H1 (cell line): ENCODE data around the gene ZSCAN18. TPM values are rescaled to one million over a fixed set of nuclear protein-coding genes. Genes with fewer than 3 reads are reported as not detected.

Source experiments
- CTCF ChIA-PET: fragments of 300-600 bp; sonication (Branson Sonifier 250); formaldehyde crosslinking; loops from one replicate; lab custom pipeline; 2021; ENCODE audit not compliant: partially characterized antibody; lab: Charles Lee
- POLR2A ChIA-PET: fragments of 300-600 bp; sonication (Branson Sonifier 250); formaldehyde crosslinking; loops from one replicate; lab custom pipeline; 2021; ENCODE audit warnings: inconsistent platforms; ENCODE audit not compliant: partially characterized antibody; lab: Charles Lee
- DNase-seq, 2 experiments: peaks; one replicate each; pipeline versions ENCODE4 v3.0.0 to v3.0.0-alpha.2; 2010 to 2022; ENCODE audit warnings: low spot score in 2 of 2, low read depth in 1 of 2, mixed read lengths in 1 of 2
- FAIRE-seq: peaks from 2 replicates; lab custom pipeline; 2011; peaks lifted over from hg19 to GRCh38; lab: Jason Lieb, UNC
- H2AFZ ChIP-seq: 2 replicates; pipeline ENCODE4 v1.8.1; 2012; ENCODE audit warnings: low read length, inconsistent platforms
- H2AK5ac ChIP-seq: 2 replicates; pipeline ENCODE4 v1.6.1; 2013; ENCODE audit warnings: low read depth, low read length
- H2BK120ac ChIP-seq: replicated peaks from 2 replicates; pipeline ENCODE3; 2013; ENCODE audit warnings: low read depth, low read length, inconsistent platforms
- H2BK12ac ChIP-seq: 2 replicates; pipeline ENCODE4 v1.6.1; 2013; ENCODE audit warnings: low read depth, low read length
- H2BK15ac ChIP-seq: 2 replicates; pipeline ENCODE4 v1.6.1; 2013; ENCODE audit warnings: low read length
- H2BK20ac ChIP-seq: 2 replicates; pipeline ENCODE4 v1.6.1; 2013; ENCODE audit warnings: low read length
- H2BK5ac ChIP-seq: 2 replicates; pipeline ENCODE4 v1.6.1; 2013; ENCODE audit warnings: low read depth, low read length
- H3K14ac ChIP-seq: 2 replicates; pipeline ENCODE4 v1.6.1; 2013; ENCODE audit warnings: inconsistent platforms; ENCODE audit not compliant: insufficient read length
- H3K18ac ChIP-seq: 2 replicates; pipeline ENCODE4 v1.6.1; 2013; ENCODE audit warnings: low read length; ENCODE audit errors: extremely low read depth
- H3K23ac ChIP-seq: 2 replicates; pipeline ENCODE4 v1.6.1; 2013; ENCODE audit warnings: inconsistent platforms; ENCODE audit not compliant: insufficient read length
- H3K23me2 ChIP-seq: 2 replicates; pipeline ENCODE4 v1.6.1; 2013; ENCODE audit warnings: low read depth, low read length
- H3K27ac ChIP-seq: 2 replicates; pipeline ENCODE4 v1.6.1; 2011; ENCODE audit warnings: low read depth, low read length, inconsistent platforms
- H3K27me3 ChIP-seq, 4 experiments: replicated peaks in 1 of 4; 1 replicate in 1 of 4; 2 replicates in 3 of 4; pipeline versions ENCODE4 v1.6.1 to v1.8.1; 2011 to 2013; ENCODE audit warnings: low read length in 3 of 4, mild to moderate bottlenecking in 3 of 4, inconsistent platforms in 2 of 4, mixed read lengths in 2 of 4, moderate library complexity in 1 of 4; ENCODE audit not compliant: control insufficient read depth in 3 of 4, insufficient read depth in 3 of 4; ENCODE audit errors: extremely low read depth in 1 of 4
- H3K36me3 ChIP-seq, 4 experiments: 2 replicates each; pipeline versions ENCODE4 v1.6.1 to v1.8.1; 2011 to 2013; ENCODE audit warnings: mild to moderate bottlenecking in 4 of 4, low read length in 3 of 4, moderate library complexity in 2 of 4, control low read depth in 1 of 4, inconsistent platforms in 1 of 4; ENCODE audit not compliant: insufficient read depth in 4 of 4, control insufficient read depth in 2 of 4
- H3K4ac ChIP-seq: replicated peaks from 2 replicates; pipeline ENCODE3; 2013; ENCODE audit warnings: low read length, low read depth, mixed read lengths, inconsistent platforms; ENCODE audit not compliant: insufficient read length
- H3K4me1 ChIP-seq, 4 experiments: replicated peaks in 1 of 4; 1 replicate in 1 of 4; 2 replicates in 3 of 4; pipeline versions ENCODE4 v1.6.1 to v1.8.1; 2011 to 2013; ENCODE audit warnings: low read length in 3 of 4, inconsistent platforms in 2 of 4, mixed read lengths in 1 of 4; ENCODE audit not compliant: insufficient read depth in 4 of 4, control insufficient read depth in 3 of 4
- H3K4me2 ChIP-seq, 2 experiments: 2 replicates each; pipeline versions ENCODE4 v1.6.1 to v1.8.1; 2011 to 2013; ENCODE audit warnings: low read depth in 2 of 2, low read length in 2 of 2, control low read depth in 1 of 2, inconsistent platforms in 1 of 2, mild to moderate bottlenecking in 1 of 2; ENCODE audit not compliant: insufficient read depth in 1 of 2
- H3K4me3 ChIP-seq, 4 experiments: fragments of 200-600, 300-600 bp in 1 of 4; sonication (generic), shearing (Covaris generic), sonication (Bioruptor Twin) in 1 of 4; 2 replicates each; pipeline versions ENCODE4 v1.5.1 to v1.8.1; 2011 to 2016; ENCODE audit warnings: low read length in 4 of 4, low read depth in 3 of 4, control low read depth in 2 of 4, inconsistent platforms in 2 of 4, mild to moderate bottlenecking in 2 of 4, mixed read lengths in 1 of 4, moderate library complexity in 1 of 4; ENCODE audit not compliant: insufficient read depth in 2 of 4; ENCODE audit errors: extremely low read depth in 1 of 4
- H3K56ac ChIP-seq: replicated peaks from 2 replicates; pipeline ENCODE3; 2013; ENCODE audit warnings: low read depth, mild to moderate bottlenecking, mixed read lengths, low read length, inconsistent platforms; ENCODE audit not compliant: insufficient read length
- H3K79me1 ChIP-seq: 2 replicates; pipeline ENCODE4 v1.6.1; 2013; ENCODE audit warnings: low read depth, low read length, control low read depth
- H3K79me2 ChIP-seq, 2 experiments: 2 replicates each; pipeline versions ENCODE4 v1.6.1 to v1.8.1; 2012 to 2013; ENCODE audit warnings: low read length in 2 of 2, mild to moderate bottlenecking in 2 of 2, inconsistent platforms in 1 of 2; ENCODE audit not compliant: insufficient read depth in 2 of 2, control insufficient read depth in 1 of 2
- H3K9ac ChIP-seq, 4 experiments: replicated peaks in 1 of 4; 1 replicate in 1 of 4; 2 replicates in 3 of 4; pipeline versions ENCODE4 v1.6.1 to v1.8.1; 2011 to 2013; ENCODE audit warnings: low read depth in 3 of 4, low read length in 3 of 4, control low read depth in 2 of 4, mild to moderate bottlenecking in 2 of 4, moderate library complexity in 2 of 4, inconsistent platforms in 1 of 4; ENCODE audit errors: extremely low read depth in 1 of 4
- H3K9me3 ChIP-seq, 2 experiments: 2 replicates each; pipeline versions ENCODE4 v1.6.1 to v1.8.1; 2012 to 2013; ENCODE audit warnings: mild to moderate bottlenecking in 2 of 2, moderate library complexity in 2 of 2, control low read depth in 1 of 2, inconsistent platforms in 1 of 2, low read depth in 1 of 2, low read length in 1 of 2, mixed read lengths in 1 of 2; ENCODE audit not compliant: insufficient read depth in 2 of 2
- H4K20me1 ChIP-seq, 2 experiments: replicated peaks in 1 of 2; 2 replicates each; pipeline versions ENCODE3 to v1.8.1; 2011 to 2013; ENCODE audit warnings: inconsistent platforms in 2 of 2, low read length in 2 of 2, mild to moderate bottlenecking in 1 of 2; ENCODE audit not compliant: insufficient read depth in 2 of 2, control insufficient read depth in 1 of 2
- H4K5ac ChIP-seq: 2 replicates; pipeline ENCODE4 v1.6.1; 2013; ENCODE audit warnings: low read length, low read depth, mixed read lengths, inconsistent platforms; ENCODE audit not compliant: insufficient read length
- H4K8ac ChIP-seq: 2 replicates; pipeline ENCODE4 v1.8.0; 2013; ENCODE audit warnings: mild to moderate bottlenecking, moderate library complexity, low read length, inconsistent platforms; ENCODE audit not compliant: insufficient read depth; ENCODE audit errors: extremely low read depth
- H4K91ac ChIP-seq: replicated peaks from 2 replicates; pipeline ENCODE3; 2013; ENCODE audit warnings: low read length, mixed read lengths, inconsistent platforms; ENCODE audit not compliant: insufficient read length
- BRCA1 ChIP-seq: IDR thresholded peaks from 2 replicates; pipeline ENCODE4 v1.6.1; 2012; ENCODE audit warnings: low read depth, low read length, improper control_type of control experiment
- CBX5 ChIP-seq: fragments of 300-800, 300-1000 bp; sonication (generic); IDR thresholded peaks from 2 replicates; pipeline ENCODE4 v1.7.1; 2016; ENCODE audit warnings: antibody characterized with exemption, low read length, low read depth
- EZH2 ChIP-seq: fragments of 200-600 bp; sonication (generic); IDR thresholded peaks from 2 replicates; pipeline ENCODE4 v1.7.1; 2012; ENCODE audit warnings: low read depth, mild to moderate bottlenecking, moderate library complexity, low read length, inconsistent platforms; ENCODE audit not compliant: severe bottlenecking
- KDM4A ChIP-seq: IDR thresholded peaks from one replicate; pipeline ENCODE4 v1.7.1; 2012; ENCODE audit warnings: low read depth, mild to moderate bottlenecking, moderate library complexity, low read length, inconsistent platforms; ENCODE audit not compliant: severe bottlenecking
- POLR2A ChIP-seq, 2 experiments: IDR thresholded peaks; 1 replicate in 1 of 2; 2 replicates in 1 of 2; pipeline ENCODE4 v1.6.1; 2011; ENCODE audit warnings: low read depth in 2 of 2, low read length in 2 of 2, mild to moderate bottlenecking in 2 of 2; ENCODE audit errors: control extremely low read depth in 1 of 2
- RAD21 ChIP-seq, 2 experiments: IDR thresholded peaks in 1 of 2; conservative IDR thresholded peaks in 1 of 2; 2 replicates each; pipeline ENCODE4 v1.6.1; 2011; ENCODE audit warnings: low read depth in 2 of 2, low read length in 2 of 2, improper control_type of control experiment in 1 of 2, inconsistent platforms in 1 of 2, mild to moderate bottlenecking in 1 of 2, moderate library complexity in 1 of 2
- SIRT6 ChIP-seq: IDR thresholded peaks from one replicate; pipeline ENCODE4 v1.7.1; 2012; ENCODE audit warnings: low read length, inconsistent platforms
- SRF ChIP-seq: IDR thresholded peaks from 2 replicates; pipeline ENCODE4 v1.6.1; 2011; ENCODE audit warnings: mild to moderate bottlenecking, low read depth, low read length, moderate library complexity
- TAF1 ChIP-seq: IDR thresholded peaks from 2 replicates; pipeline ENCODE4 v1.6.1; 2011; ENCODE audit warnings: mild to moderate bottlenecking, low read depth, low read length
- WGBS, 2 experiments: shearing (Covaris generic) in 1 of 2; methylation state at CpG; one replicate each; pipeline versions ENCODE4 v1.1.6 to v1.1.7; 2013 to 2015; ENCODE audit warnings: low lambda C conversion rate in 2 of 2, mixed read lengths in 2 of 2, inconsistent platforms in 1 of 2, low coverage in 1 of 2, missing lambda C conversion rate in 1 of 2; ENCODE audit not compliant: insufficient replicate concordance in 2 of 2, insufficient coverage in 1 of 2, insufficient read length in 1 of 2; ENCODE audit errors: extremely low coverage in 1 of 2, missing lambda C conversion rate in 1 of 2; 5-methylcytosine and 5-hydroxymethylcytosine counted together
- polyA plus RNA-seq, 7 experiments: library from polyadenylated mRNA; depleted of rRNA in 3 of 7; stranded (reverse) in 5 of 7; unstranded in 2 of 7; fragments of >200 nt in 5 of 7; fragments of 200-250 nt in 2 of 7; gene quantifications; 1 replicate in 5 of 7; 2 replicates in 1 of 7; 4 replicates in 1 of 7; pipeline versions ENCODE4 v1.2.1 to v1.2.3, GENCODE V29; 2011 to 2013; ENCODE audit warnings: missing spikeins in 2 of 7, mixed read lengths in 2 of 7
- total RNA-seq: library from RNA; stranded (reverse); fragmentation: NEBNext Ultra II Directional; extraction: Animal tissue kit (Norgen Biotek cat#: 25700); gene quantifications from 2 replicates; pipeline ENCODE4 v1.2.1, GENCODE V29; 2021
- TF ChIP-seq, protein P1 (sequence below): IDR thresholded peaks from 2 replicates; pipeline ENCODE4 v1.6.1; 2012; ENCODE audit warnings: low read length, inconsistent platforms

The ZSCAN18 gene
- total and polyA plus RNA-seq, 2 of the 8 experiments (the other 6 are each of a cell fraction or from before 2014, with no cell fraction given) = 37.0 to 41.4 TPM

DNA sequence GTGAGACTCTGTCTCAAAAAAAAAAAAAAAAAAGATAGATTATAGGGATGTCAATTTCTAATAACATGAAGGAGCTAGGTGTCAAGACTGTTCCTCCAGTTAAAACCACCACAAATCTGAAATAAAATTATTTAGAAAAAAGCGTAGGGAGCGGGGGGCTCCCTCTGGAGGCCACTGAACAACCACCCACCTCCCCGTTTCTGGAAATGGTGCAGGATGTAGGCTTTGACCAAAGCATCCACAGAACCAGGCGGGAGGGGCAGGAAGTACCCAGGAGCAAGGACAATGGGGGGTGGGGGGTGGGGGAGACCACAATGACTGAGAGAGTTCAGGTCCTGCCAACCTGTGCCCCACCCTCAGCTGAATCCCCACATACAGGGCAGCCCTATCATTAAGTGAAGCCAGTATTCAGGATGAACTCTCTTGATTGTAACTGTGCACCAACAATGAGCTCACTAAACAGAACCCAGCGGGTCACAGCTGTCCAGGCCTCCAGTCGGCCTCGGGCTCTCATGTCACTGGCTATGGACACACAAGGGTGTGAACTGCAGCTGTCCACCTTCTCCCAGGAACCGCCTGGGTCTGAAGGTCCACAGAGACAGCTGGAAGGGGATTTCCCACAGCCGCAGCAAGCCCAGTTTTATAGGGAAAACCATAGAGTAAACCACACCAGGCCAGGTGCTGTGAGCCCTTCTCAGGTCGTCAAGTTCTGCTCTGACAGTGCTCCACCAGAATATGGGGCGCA lies 6.6 kb downstream of the ZSCAN18 start:
- Histone ChIP-seq H2BK12ac (no peak overlapping the region), H3K9ac (no peak overlapping the region), H3K4me3 (no peak overlapping the region), H4K91ac (no peak overlapping the region), H2BK15ac (no peak overlapping the region), H2BK5ac (no peak overlapping the region), H3K36me3 (peaks cover 0 to 12% (median 5%) of the 10 kb centered on the region in 4 experiments; a peak in 4 of 8 replicates), H4K8ac (peak overlapping the region; percentile 22; the same call in 1 of the 2 replicates), H3K14ac (no peak overlapping the region), H3K4ac (no peak overlapping the region), H3K23me2 (no peaks in the 10 kb centered on the region), H4K5ac (no peak overlapping the region), H4K20me1 (peaks cover 0 to 3% of the 10 kb centered on the region in 2 experiments), H3K18ac (no peak overlapping the region), H2AFZ (no peak overlapping the region), H3K27me3 (no peaks in the 10 kb centered on the region), H2BK20ac (no peak overlapping the region), H3K56ac (no peak overlapping the region), H3K4me1 (0 out of 7 replicates have a peak, but pooled peaks cover 0 to 2% (median 0%) of the 10 kb centered on the region in 4 experiments), H3K79me1 (peaks cover 4% of the 10 kb centered on the region; the same call in 1 of the 2 replicates), H3K4me2 (no peak overlapping the region; a peak in 1 of 4 replicates), H3K9me3 (no peaks in the 10 kb centered on the region), H3K79me2 (peaks cover 0 to 5% of the 10 kb centered on the region in 2 experiments; a peak in 1 of 4 replicates), H3K23ac (no peak overlapping the region), H3K27ac (no peak overlapping the region), H2AK5ac (no peak overlapping the region), H2BK120ac (no peak overlapping the region)
- DNase-seq = no peak
- FAIRE-seq = no peak
- 84% methylated on average over 11 of the region's 11 CpGs; no CpG with 5 or more reads in 1 of the 2 experiments for WGBS, 2 experiments
- ChIA-PET CTCF (interaction anchor here (0.6 to 5.8 kb wide), 11 partner anchors 9 to 365 kb away, joined by 3 to 43 read pairs (median 3); partner anchors contain the start of gene ZNF135), POLR2A (interaction anchor here (0.6 to 2.1 kb wide), 9 partner anchors 8 to 92 kb away, joined by 3 to 13 read pairs (median 5); partner anchors contain the start of genes ZNF135 and ZNF274)
- TF ChIP-seq KDM4A (no peak), RAD21 (IDR thresholded peaks at IDR 0.05 in 1 of 2, conservative IDR thresholded peaks at IDR 0.05 in 1 of 2; ENCODE audit: low read depth in 2 of 2, low read length in 2 of 2) (peak; percentile 27 to 31; a peak in 2 of 4 replicates), POLR2A (IDR thresholded peaks at IDR 0.05; ENCODE audit: control extremely low read depth in 1 of 2, low read depth in 2 of 2, low read length in 2 of 2) (no peak), SIRT6 (no peak), SRF (no peak), TAF1 (no peak), BRCA1 (no peak), CBX5 (no peak), EZH2 (no peak)
- TF ChIP-seq, protein P1, sequence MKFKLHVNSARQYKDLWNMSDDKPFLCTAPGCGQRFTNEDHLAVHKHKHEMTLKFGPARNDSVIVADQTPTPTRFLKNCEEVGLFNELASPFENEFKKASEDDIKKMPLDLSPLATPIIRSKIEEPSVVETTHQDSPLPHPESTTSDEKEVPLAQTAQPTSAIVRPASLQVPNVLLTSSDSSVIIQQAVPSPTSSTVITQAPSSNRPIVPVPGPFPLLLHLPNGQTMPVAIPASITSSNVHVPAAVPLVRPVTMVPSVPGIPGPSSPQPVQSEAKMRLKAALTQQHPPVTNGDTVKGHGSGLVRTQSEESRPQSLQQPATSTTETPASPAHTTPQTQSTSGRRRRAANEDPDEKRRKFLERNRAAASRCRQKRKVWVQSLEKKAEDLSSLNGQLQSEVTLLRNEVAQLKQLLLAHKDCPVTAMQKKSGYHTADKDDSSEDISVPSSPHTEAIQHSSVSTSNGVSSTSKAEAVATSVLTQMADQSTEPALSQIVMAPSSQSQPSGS = no peak
